A673 (cell line): Measurements from ENCODE around the gene ETF1.

Experiments used
- CTCF ChIP-seq: fragments of 300-800, 200-600 bp; sonication (generic); conservative IDR thresholded peaks from 2 replicates; pipeline ENCODE4 v1.5.1; 2017; ENCODE audit warnings: low read depth, mild to moderate bottlenecking, antibody characterized with exemption, low read length, moderate library complexity, mixed read lengths
- EZH2 ChIP-seq: fragments of 200-600 bp; sonication (generic); IDR thresholded peaks from 2 replicates; pipeline ENCODE4 v1.6.1; 2017; ENCODE audit warnings: borderline replicate concordance, low read depth, mild to moderate bottlenecking, mixed read lengths, antibody characterized with exemption, low read length; ENCODE audit not compliant: poor library complexity, severe bottlenecking

- TF ChIP-seq EZH2: no peak
- no peak for TF ChIP-seq CTCF
Observed at GRCh38 chr5:138468133-138468965, 74.7 kb downstream of the ETF1 start.
